HepG2 (cell line): Measurements from ENCODE around the gene CES2. TPM values are rescaled to one million over a fixed set of nuclear protein-coding genes. Genes with fewer than 3 reads are reported as not detected.

ENCODE experiments used
- AGO2 ChIP-seq: fragments of 200-400 bp; formaldehyde crosslinking; optimal IDR thresholded peaks from 2 replicates; pipeline ENCODE3; 2017; ENCODE audit warnings: mild to moderate bottlenecking, low read depth, low read length, moderate library complexity
- ARNT2 ChIP-seq: sonication (generic); formaldehyde crosslinking; IDR thresholded peaks from 2 replicates; pipeline ENCODE4 v1.8.0; 2022; ENCODE audit warnings: mild to moderate bottlenecking, low read depth, missing genetic modification reagents, moderate library complexity
- CC2D1A ChIP-seq: sonication (generic); formaldehyde crosslinking; IDR thresholded peaks from 2 replicates; pipeline ENCODE4 v1.8.1; 2023; ENCODE audit warnings: mild to moderate bottlenecking, missing genetic modification reagents
- GLMP ChIP-seq: sonication (generic); formaldehyde crosslinking; IDR thresholded peaks from 2 replicates; pipeline ENCODE4 v1.9.0; 2021; ENCODE audit warnings: missing genetic modification reagents, mild to moderate bottlenecking, borderline replicate concordance
- MEIS1 ChIP-seq: sonication (generic); formaldehyde crosslinking; IDR thresholded peaks from 2 replicates; pipeline ENCODE4 v1.9.0; 2021; ENCODE audit warnings: mild to moderate bottlenecking, missing genetic modification reagents, moderate library complexity, borderline replicate concordance
- PBX3 ChIP-seq: sonication (generic); formaldehyde crosslinking; IDR thresholded peaks from 2 replicates; pipeline ENCODE4 v1.8.1; 2023; ENCODE audit warnings: missing genetic modification reagents, inconsistent platforms, borderline replicate concordance
- PHF21A ChIP-seq: sonication (generic); formaldehyde crosslinking; IDR thresholded peaks from 2 replicates; pipeline ENCODE4 v1.5.0; 2020; ENCODE audit warnings: mild to moderate bottlenecking, missing genetic modification reagents
- PLRG1 ChIP-seq: fragments of 450-650 bp; conservative IDR thresholded peaks from 2 replicates; pipeline ENCODE4 v1.6.1; 2016
- SMC3 ChIP-seq: IDR thresholded peaks from 2 replicates; pipeline ENCODE4 v1.6.1; 2011; ENCODE audit warnings: low read length, improper control_type of control experiment
- U2AF1 ChIP-seq: fragments of 200-400 bp; formaldehyde crosslinking; optimal IDR thresholded peaks from 2 replicates; pipeline ENCODE3; 2017; ENCODE audit warnings: mild to moderate bottlenecking, low read depth, low read length
- ZNF567 ChIP-seq: sonication (generic); formaldehyde crosslinking; IDR thresholded peaks from 2 replicates; pipeline ENCODE4 v1.8.1; 2023; ENCODE audit warnings: mild to moderate bottlenecking, missing genetic modification reagents, borderline replicate concordance
- ZNF747 ChIP-seq: sonication (generic); formaldehyde crosslinking; IDR thresholded peaks from 2 replicates; pipeline ENCODE4 v1.8.1; 2023; ENCODE audit warnings: missing genetic modification reagents, mild to moderate bottlenecking, borderline replicate concordance
- ZNF75D ChIP-seq: sonication (generic); formaldehyde crosslinking; IDR thresholded peaks from 2 replicates; pipeline ENCODE4 v1.8.1; 2023; ENCODE audit warnings: missing genetic modification reagents, mild to moderate bottlenecking, borderline replicate concordance
- ZNF770 ChIP-seq: sonication (generic); formaldehyde crosslinking; IDR thresholded peaks from 2 replicates; pipeline ENCODE4 v1.5.0; 2020; ENCODE audit warnings: mild to moderate bottlenecking, missing genetic modification reagents
- polyA plus RNA-seq, 8 experiments: library from polyadenylated mRNA; depleted of rRNA in 3 of 8; stranded (reverse) in 7 of 8; unstranded in 1 of 8; fragments of >200 nt; fragmentation: Illumina TruSeq in 4 of 8; extraction: Trizol in 4 of 8; gene quantifications; 2 replicates each; pipeline versions ENCODE4 v1.2.1 to v1.2.3, GENCODE V29; 2011 to 2016; ENCODE audit warnings: low read depth in 4 of 8, missing spikeins in 1 of 8, mixed read lengths in 1 of 8; ENCODE audit not compliant: insufficient read depth in 1 of 8
- total RNA-seq, 5 experiments: library from RNA; depleted of rRNA; stranded (reverse); fragments of >200 nt; fragmentation: Illumina TruSeq; extraction: Trizol; gene quantifications; 2 replicates each; pipeline ENCODE4 v1.2.3, GENCODE V29; 2016; ENCODE audit warnings: low read depth in 1 of 5
- TF ChIP-seq, protein P1 (sequence below): sonication (generic); formaldehyde crosslinking; IDR thresholded peaks from 2 replicates; pipeline ENCODE4 v1.4.0; 2020; ENCODE audit warnings: missing genetic modification reagents
- TF ChIP-seq, protein P2 (sequence below): sonication (generic); formaldehyde crosslinking; IDR thresholded peaks from 2 replicates; pipeline ENCODE4 v1.4.0; 2020; ENCODE audit warnings: missing genetic modification reagents
- TF ChIP-seq, protein P3 (sequence below): sonication (generic); formaldehyde crosslinking; IDR thresholded peaks from 2 replicates; pipeline ENCODE4 v1.5.1; 2020; ENCODE audit warnings: missing genetic modification reagents, mild to moderate bottlenecking, borderline replicate concordance

The CES2 gene
- total and polyA plus RNA-seq, 2 of the 13 experiments (the other 11 are each of a cell fraction or from before 2014, with no cell fraction given) = 50.6 to 63.8 TPM

GRCh38 chr16:66934138-66934838, 1.0 kb upstream of the CES2 start, which contains the start of gene CIAO2B (continued):
- TF ChIP-seq, protein P1, sequence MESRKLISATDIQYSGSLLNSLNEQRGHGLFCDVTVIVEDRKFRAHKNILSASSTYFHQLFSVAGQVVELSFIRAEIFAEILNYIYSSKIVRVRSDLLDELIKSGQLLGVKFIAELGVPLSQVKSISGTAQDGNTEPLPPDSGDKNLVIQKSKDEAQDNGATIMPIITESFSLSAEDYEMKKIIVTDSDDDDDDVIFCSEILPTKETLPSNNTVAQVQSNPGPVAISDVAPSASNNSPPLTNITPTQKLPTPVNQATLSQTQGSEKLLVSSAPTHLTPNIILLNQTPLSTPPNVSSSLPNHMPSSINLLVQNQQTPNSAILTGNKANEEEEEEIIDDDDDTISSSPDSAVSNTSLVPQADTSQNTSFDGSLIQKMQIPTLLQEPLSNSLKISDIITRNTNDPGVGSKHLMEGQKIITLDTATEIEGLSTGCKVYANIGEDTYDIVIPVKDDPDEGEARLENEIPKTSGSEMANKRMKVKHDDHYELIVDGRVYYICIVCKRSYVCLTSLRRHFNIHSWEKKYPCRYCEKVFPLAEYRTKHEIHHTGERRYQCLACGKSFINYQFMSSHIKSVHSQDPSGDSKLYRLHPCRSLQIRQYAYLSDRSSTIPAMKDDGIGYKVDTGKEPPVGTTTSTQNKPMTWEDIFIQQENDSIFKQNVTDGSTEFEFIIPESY = peak; percentile 60
- TF ChIP-seq, protein P2, sequence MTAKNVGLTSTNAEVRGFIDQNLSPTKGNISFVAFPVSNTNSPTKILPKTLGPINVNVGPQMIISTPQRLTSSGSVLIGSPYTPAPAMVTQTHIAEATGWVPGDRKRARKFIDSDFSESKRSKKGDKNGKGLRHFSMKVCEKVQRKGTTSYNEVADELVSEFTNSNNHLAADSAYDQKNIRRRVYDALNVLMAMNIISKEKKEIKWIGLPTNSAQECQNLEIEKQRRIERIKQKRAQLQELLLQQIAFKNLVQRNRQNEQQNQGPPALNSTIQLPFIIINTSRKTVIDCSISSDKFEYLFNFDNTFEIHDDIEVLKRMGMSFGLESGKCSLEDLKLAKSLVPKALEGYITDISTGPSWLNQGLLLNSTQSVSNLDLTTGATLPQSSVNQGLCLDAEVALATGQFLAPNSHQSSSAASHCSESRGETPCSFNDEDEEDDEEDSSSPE = peak; percentile 81
- no peak for TF ChIP-seq SMC3
- TF ChIP-seq, protein P3, sequence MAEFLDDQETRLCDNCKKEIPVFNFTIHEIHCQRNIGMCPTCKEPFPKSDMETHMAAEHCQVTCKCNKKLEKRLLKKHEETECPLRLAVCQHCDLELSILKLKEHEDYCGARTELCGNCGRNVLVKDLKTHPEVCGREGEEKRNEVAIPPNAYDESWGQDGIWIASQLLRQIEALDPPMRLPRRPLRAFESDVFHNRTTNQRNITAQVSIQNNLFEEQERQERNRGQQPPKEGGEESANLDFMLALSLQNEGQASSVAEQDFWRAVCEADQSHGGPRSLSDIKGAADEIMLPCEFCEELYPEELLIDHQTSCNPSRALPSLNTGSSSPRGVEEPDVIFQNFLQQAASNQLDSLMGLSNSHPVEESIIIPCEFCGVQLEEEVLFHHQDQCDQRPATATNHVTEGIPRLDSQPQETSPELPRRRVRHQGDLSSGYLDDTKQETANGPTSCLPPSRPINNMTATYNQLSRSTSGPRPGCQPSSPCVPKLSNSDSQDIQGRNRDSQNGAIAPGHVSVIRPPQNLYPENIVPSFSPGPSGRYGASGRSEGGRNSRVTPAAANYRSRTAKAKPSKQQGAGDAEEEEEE = no peak; the same call in 1 of the 2 replicates
- no peak for TF ChIP-seq ZNF747 (CRISPR knock-in tag)
- peak; percentile 34; the same call in 1 of the 2 replicates for TF ChIP-seq PHF21A (CRISPR knock-in tag)
- TF ChIP-seq AGO2 = peak; percentile 81
- no peak; the same call in 1 of the 2 replicates for TF ChIP-seq MEIS1 (CRISPR knock-in tag)
- TF ChIP-seq ZNF770 = peak; percentile 78
- no peak for TF ChIP-seq PLRG1
- no peak for TF ChIP-seq ZNF75D (CRISPR knock-in tag)
- TF ChIP-seq ARNT2 (CRISPR knock-in tag) = peak; percentile 96
- 0 out of 2 replicates have a peak, but pooled peaks have one; percentile 70 for TF ChIP-seq ZNF567 (CRISPR knock-in tag)
- TF ChIP-seq GLMP (CRISPR knock-in tag) = no peak
- TF ChIP-seq U2AF1 = peak; percentile 53
- peak; percentile 91 for TF ChIP-seq PBX3 (CRISPR knock-in tag)
- TF ChIP-seq CC2D1A = 0 out of 2 replicates have a peak, but pooled peaks have one; percentile 45
